Activated naive CD4-positive, alpha-beta T cell treated with anti-CD3 and anti-CD28 coated beads, Interleukin-2, amount 50 U/mL, for 24 hours (primary cell): ENCODE measurements around the gene ADIG.
"Not testable (repeated sequence)": the region's sequence is repeated elsewhere in the genome, so short reads cannot be mapped to it uniquely, and the experiment has no call there.

Source experiments
- H3K27ac Mint-ChIP-seq: one replicate; pipeline ENCODE4 v1.8.0; 2021; ENCODE audit warnings: mild to moderate bottlenecking, mixed read lengths
- H3K27me3 Mint-ChIP-seq: one replicate; pipeline ENCODE4 v1.8.0; 2021; ENCODE audit warnings: mixed read lengths
- H3K36me3 Mint-ChIP-seq: one replicate; pipeline ENCODE4 v1.8.0; 2021; ENCODE audit warnings: mixed read lengths
- H3K4me1 Mint-ChIP-seq: one replicate; pipeline ENCODE4 v1.8.0; 2021; ENCODE audit warnings: mixed read lengths
- H3K4me3 Mint-ChIP-seq: one replicate; pipeline ENCODE4 v1.8.0; 2021; ENCODE audit warnings: mild to moderate bottlenecking, mixed read lengths
- H3K9me3 Mint-ChIP-seq: one replicate; pipeline ENCODE4 v1.8.0; 2021; ENCODE audit warnings: mixed read lengths

Gene ADIG

GRCh38 chr20:38588303-38588702 lies 7.3 kb downstream of the ADIG start:
- no peak overlapping the region for H3K27ac Mint-ChIP-seq
- H3K4me1 Mint-ChIP-seq: no peaks in the 10 kb centered on the region
- no peaks in the 10 kb centered on the region for H3K27me3 Mint-ChIP-seq
- no peak overlapping the region for H3K4me3 Mint-ChIP-seq
- H3K9me3 Mint-ChIP-seq: no peaks in the 10 kb centered on the region
- no peaks in the 10 kb centered on the region for H3K36me3 Mint-ChIP-seq

- Mint-ChIP-seq H3K4me1 (no peaks in the 10 kb centered on the region), H3K4me3 (no peak overlapping the region), H3K27ac (no peak overlapping the region), H3K27me3 (no peaks in the 10 kb centered on the region), H3K9me3 (no peaks in the 10 kb centered on the region), H3K36me3 (no peaks in the 10 kb centered on the region)
Observed at GRCh38 chr20:38589351-38589750, 8.4 kb downstream of the ADIG start.

- H3K4me1 Mint-ChIP-seq: no peaks in the 10 kb centered on the region
- H3K4me3 Mint-ChIP-seq: no peak overlapping the region
- H3K27ac Mint-ChIP-seq: no peak overlapping the region
- no peaks in the 10 kb centered on the region for H3K27me3 Mint-ChIP-seq
- H3K36me3 Mint-ChIP-seq: no peaks in the 10 kb centered on the region
- no peaks in the 10 kb centered on the region for H3K9me3 Mint-ChIP-seq
Observed at GRCh38 chr20:38589967-38590675, 9.1 kb downstream of the ADIG start.

GRCh38 chr20:38590676-38591473 lies 9.9 kb downstream of the ADIG start:
- Mint-ChIP-seq H3K36me3 (no peaks in the 10 kb centered on the region), H3K4me3 (no peak overlapping the region), H3K4me1 (no peaks in the 10 kb centered on the region), H3K27ac (no peak overlapping the region), H3K27me3 (no peaks in the 10 kb centered on the region), H3K9me3 (no peaks in the 10 kb centered on the region)

- Mint-ChIP-seq H3K4me3 (no peak overlapping the region), H3K36me3 (no peaks in the 10 kb centered on the region), H3K27ac (no peak overlapping the region), H3K4me1 (no peaks in the 10 kb centered on the region), H3K9me3 (no peaks in the 10 kb centered on the region), H3K27me3 (no peaks in the 10 kb centered on the region)
Observed at GRCh38 chr20:38591474-38592410, 10.7 kb downstream of the ADIG start.

GRCh38 chr20:38592411-38592790 lies 11.4 kb downstream of the ADIG start:
- H3K9me3 Mint-ChIP-seq, H3K36me3 Mint-ChIP-seq, H3K27me3 Mint-ChIP-seq, H3K4me1 Mint-ChIP-seq, H3K4me3 Mint-ChIP-seq, H3K27ac Mint-ChIP-seq: not testable (repeated sequence)

GRCh38 chr20:38594281-38594680 lies 13.3 kb downstream of the ADIG start:
- not testable (repeated sequence) for H3K4me1 Mint-ChIP-seq, H3K36me3 Mint-ChIP-seq, H3K27me3 Mint-ChIP-seq, H3K27ac Mint-ChIP-seq, H3K9me3 Mint-ChIP-seq, H3K4me3 Mint-ChIP-seq

- H3K9me3 Mint-ChIP-seq, H3K27ac Mint-ChIP-seq, H3K27me3 Mint-ChIP-seq, H3K4me3 Mint-ChIP-seq, H3K36me3 Mint-ChIP-seq, H3K4me1 Mint-ChIP-seq: not testable (repeated sequence)
Observed at GRCh38 chr20:38595886-38596285, 14.9 kb downstream of the ADIG start.

- Mint-ChIP-seq H3K9me3 (no peaks in the 10 kb centered on the region), H3K27me3 (peaks cover 28% of the 10 kb centered on the region), H3K4me1 (peaks cover 5% of the 10 kb centered on the region), H3K27ac (no peak overlapping the region), H3K4me3 (no peak overlapping the region), H3K36me3 (no peaks in the 10 kb centered on the region)
Observed at GRCh38 chr20:38599410-38599882, 18.4 kb downstream of the ADIG start.

- Mint-ChIP-seq H3K27me3 (peaks cover 30% of the 10 kb centered on the region), H3K4me1 (peaks cover 5% of the 10 kb centered on the region), H3K27ac (no peak overlapping the region), H3K4me3 (no peak overlapping the region), H3K9me3 (no peaks in the 10 kb centered on the region), H3K36me3 (no peaks in the 10 kb centered on the region)
Observed at GRCh38 chr20:38600057-38600456, 19.1 kb downstream of the ADIG start.

GRCh38 chr20:38601216-38602184 lies 20.5 kb downstream of the ADIG start, which contains the start of gene ARHGAP40:
TSS of gene ARHGAP40 (plus strand) at chr20:38601809.
- no peaks in the 10 kb centered on the region for H3K36me3 Mint-ChIP-seq
- no peak within 1 kb of the TSS for H3K4me3 Mint-ChIP-seq
- H3K9me3 Mint-ChIP-seq: no peaks in the 10 kb centered on the region
- peaks cover 34% of the 10 kb centered on the region for H3K27me3 Mint-ChIP-seq
- H3K27ac Mint-ChIP-seq: no peak within 1 kb of the TSS
- peaks cover 5% of the 10 kb centered on the region for H3K4me1 Mint-ChIP-seq

GRCh38 chr20:38602185-38602581 lies 21.2 kb downstream of the ADIG start:
- no peaks in the 10 kb centered on the region for H3K9me3 Mint-ChIP-seq
- H3K36me3 Mint-ChIP-seq: no peaks in the 10 kb centered on the region
- H3K4me1 Mint-ChIP-seq: peaks cover 5% of the 10 kb centered on the region
- peaks cover 34% of the 10 kb centered on the region for H3K27me3 Mint-ChIP-seq
- H3K4me3 Mint-ChIP-seq: no peak overlapping the region
- H3K27ac Mint-ChIP-seq: no peak overlapping the region

- Mint-ChIP-seq H3K27ac (no peak overlapping the region), H3K4me1 (peaks cover 5% of the 10 kb centered on the region), H3K9me3 (no peaks in the 10 kb centered on the region), H3K36me3 (no peaks in the 10 kb centered on the region), H3K4me3 (no peak overlapping the region), H3K27me3 (peaks cover 31% of the 10 kb centered on the region)
Observed at GRCh38 chr20:38603286-38603685, 22.3 kb downstream of the ADIG start.

- Mint-ChIP-seq H3K27ac (no peak overlapping the region), H3K36me3 (no peaks in the 10 kb centered on the region), H3K27me3 (peaks cover 31% of the 10 kb centered on the region), H3K9me3 (no peaks in the 10 kb centered on the region), H3K4me1 (peaks cover 5% of the 10 kb centered on the region), H3K4me3 (no peak overlapping the region)
Observed at GRCh38 chr20:38604873-38605303, 23.9 kb downstream of the ADIG start.

GRCh38 chr20:38607351-38607750 lies 26.4 kb downstream of the ADIG start:
- Mint-ChIP-seq H3K4me3 (no peak overlapping the region), H3K27ac (no peak overlapping the region), H3K9me3 (no peaks in the 10 kb centered on the region), H3K36me3 (no peaks in the 10 kb centered on the region), H3K27me3 (peaks cover 21% of the 10 kb centered on the region), H3K4me1 (no peaks in the 10 kb centered on the region)
